Panc1 (cell line): ENCODE results near the gene IKZF3.

ENCODE experiments used
- CTCF ChIP-seq: fragments of 450-650 bp; IDR thresholded peaks from 2 replicates; pipeline ENCODE4 v1.5.1; 2017; ENCODE audit warnings: mild to moderate bottlenecking
- POLR2AphosphoS5 ChIP-seq: IDR thresholded peaks from 2 replicates; pipeline ENCODE4 v1.6.1; 2012; ENCODE audit warnings: mild to moderate bottlenecking, low read depth, low read length, moderate library complexity

- TF ChIP-seq CTCF (no peak), POLR2AphosphoS5 (no peak)
These were observed 118.6 kb downstream of the IKZF3 start for GRCh38 chr17:39745335-39746144.
